ENCODE data around the gene S100A7A. TPM values are rescaled to one million over a fixed set of nuclear protein-coding genes. Genes with fewer than 3 reads are reported as not detected.

S100A7A gene

GRCh38 chr1:153470707-153471106 is 54.4 kb downstream of the S100A7A start:
- H3K4me3 ChIP-seq (ENCODE audit: low read length), result no peak overlapping the region
- H3K4me1 ChIP-seq (ENCODE audit: control insufficient read depth, insufficient read depth, low read length), result no peaks in the 10 kb centered on the region
- no peak overlapping the region for H3K4me2 ChIP-seq (ENCODE audit: low read length)
- H3K9ac ChIP-seq (ENCODE audit: low read depth, low read length), result no peak overlapping the region
- no peaks in the 10 kb centered on the region for H3K36me3 ChIP-seq (ENCODE audit: insufficient read depth, low read length)
- peaks cover 8% of the 10 kb centered on the region for H3K27me3 ChIP-seq (ENCODE audit: control insufficient read depth, insufficient read depth, low read length)
- no peaks in the 10 kb centered on the region for H3K9me3 ChIP-seq (replicated peaks; ENCODE audit: low read length)

Small RNA genes within 50 kb of the gene (small RNA-seq; reads per million reads assigned to genes)
- gene S100A15A, result not detected

Data from skeletal muscle satellite cell (primary cell).